Erythroblast (primary cell): ENCODE results near the gene TDRD10.
A peak's percentile ranks its signal among the peaks of the same experiment; 100 is the strongest.

Experiments
- GATA1 ChIP-seq: IDR thresholded peaks from 2 replicates; pipeline ENCODE4 v1.6.1; 2011; ENCODE audit warnings: low read depth, mild to moderate bottlenecking, control low read depth, low read length, moderate library complexity
- POLR2A ChIP-seq: IDR thresholded peaks from 2 replicates; pipeline ENCODE4 v1.6.1; 2011; ENCODE audit warnings: mild to moderate bottlenecking, low read length

DNA sequence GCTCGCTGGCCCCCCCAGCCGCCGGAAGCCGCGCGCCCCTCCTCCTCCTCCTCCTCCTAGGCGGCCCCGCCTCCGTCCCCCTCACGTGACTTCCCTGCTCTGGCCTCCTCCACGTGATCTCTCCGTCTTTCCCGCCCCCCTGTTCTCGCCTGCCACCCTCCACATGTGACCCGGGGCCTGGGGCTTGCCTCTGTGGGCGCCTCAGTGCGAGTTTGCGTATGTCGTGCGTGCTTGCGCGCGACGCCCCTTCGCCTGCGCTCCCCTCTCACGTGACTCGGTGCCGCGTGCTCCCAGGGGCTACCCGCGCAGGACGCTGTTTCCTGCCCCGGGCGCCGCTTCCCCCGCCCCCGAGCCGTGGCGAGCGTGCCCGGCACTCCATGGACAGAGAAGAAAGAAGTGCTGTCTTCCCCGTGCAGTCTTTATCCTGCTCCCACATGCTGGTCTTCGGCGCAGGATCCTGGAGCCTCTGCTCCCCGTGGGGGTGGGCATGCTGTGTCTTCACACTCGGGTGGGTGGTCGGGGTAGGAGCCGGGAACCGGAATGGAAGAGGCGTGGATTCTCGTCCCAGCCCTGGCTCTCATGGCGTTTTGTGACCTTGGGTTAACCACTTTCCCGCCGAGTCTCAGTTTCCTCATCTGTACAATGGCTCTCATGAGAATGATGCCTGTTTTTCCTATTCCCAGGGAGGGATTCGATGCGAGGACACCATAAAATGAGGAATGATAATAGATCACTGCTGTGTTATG is 56.9 kb downstream of the TDRD10 start:
- TF ChIP-seq POLR2A (peak; percentile 61), GATA1 (no peak)
